ACHN (cell line): ENCODE measurements around the gene KIF21B.

Source experiments
- DNase-seq: peaks from one replicate; pipeline ENCODE4 v3.0.0-alpha.2; 2015
- in situ Hi-C: cut with HindIII; loops from 2 replicates; pipeline ENCODE4 v1.10.0; 2017; ENCODE audit warnings: low sequenced_read_pairs, low pct_ligation_motif_present, low pct_unique_long_range_greater_than_20kb

Gene KIF21B

DNA sequence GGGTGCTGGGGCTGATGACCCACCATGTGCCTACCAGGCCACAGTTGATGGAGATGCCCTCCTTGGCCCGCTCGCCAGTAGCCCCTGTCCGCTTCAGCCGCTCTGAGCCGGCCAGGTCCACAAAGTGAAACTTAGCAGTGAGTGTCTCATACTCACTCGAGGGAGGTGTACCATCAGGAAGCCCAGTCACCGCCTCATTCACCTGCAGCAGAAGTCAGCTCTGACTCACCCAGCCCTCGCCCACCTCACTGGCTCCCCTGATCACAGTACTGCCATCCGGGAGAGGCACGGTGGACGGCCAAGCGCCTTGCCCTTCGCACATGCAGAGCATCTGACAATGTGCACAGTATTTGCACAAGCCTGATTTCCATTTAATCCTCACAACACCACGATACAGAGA, 18.8 kb downstream of the KIF21B start:
- in situ Hi-C loops = no loop called here
- no peak for DNase-seq

DNA sequence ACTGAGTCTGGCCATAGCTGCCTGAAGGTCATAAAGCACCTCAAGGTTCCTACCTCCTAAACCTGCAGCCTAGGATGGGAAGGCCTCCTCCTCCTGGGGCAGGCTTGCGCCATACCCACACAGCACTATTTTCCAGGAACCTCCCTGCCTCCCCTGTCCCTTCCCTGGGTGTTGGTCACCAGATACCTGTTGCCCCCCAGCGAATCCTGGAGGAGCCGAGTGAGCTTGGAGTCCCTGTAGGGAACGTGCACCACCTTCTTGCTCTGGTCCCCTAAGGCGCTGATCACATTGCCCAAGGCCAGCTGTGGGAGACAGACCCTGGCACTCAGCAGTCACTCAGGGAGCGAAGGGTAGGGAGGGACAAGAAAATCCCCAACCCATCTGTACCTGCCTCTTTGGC, 19.4 kb downstream of the KIF21B start:
- in situ Hi-C loops = no loop called here
- no peak for DNase-seq

DNA sequence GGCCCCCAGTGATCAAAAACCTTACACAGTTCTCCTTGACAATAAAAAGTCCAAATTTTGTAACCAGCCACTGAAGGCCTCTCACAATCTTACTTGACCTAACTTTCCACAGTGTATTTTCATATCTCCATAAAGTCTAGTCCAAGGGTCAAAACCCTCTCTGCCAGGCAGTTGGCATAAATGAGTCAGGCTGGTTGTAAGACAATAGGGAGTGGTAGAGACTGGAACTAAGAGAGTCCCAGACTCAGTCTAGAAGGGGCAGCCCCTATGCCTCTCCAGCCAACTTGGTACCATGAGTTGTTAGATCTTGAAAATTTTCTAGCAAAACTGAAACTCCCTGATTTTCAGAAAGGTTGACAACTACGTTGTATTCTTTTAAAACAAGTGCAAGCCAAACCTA, 21.0 kb downstream of the KIF21B start:
- in situ Hi-C loops = no loop called here
- DNase-seq = no peak

DNA sequence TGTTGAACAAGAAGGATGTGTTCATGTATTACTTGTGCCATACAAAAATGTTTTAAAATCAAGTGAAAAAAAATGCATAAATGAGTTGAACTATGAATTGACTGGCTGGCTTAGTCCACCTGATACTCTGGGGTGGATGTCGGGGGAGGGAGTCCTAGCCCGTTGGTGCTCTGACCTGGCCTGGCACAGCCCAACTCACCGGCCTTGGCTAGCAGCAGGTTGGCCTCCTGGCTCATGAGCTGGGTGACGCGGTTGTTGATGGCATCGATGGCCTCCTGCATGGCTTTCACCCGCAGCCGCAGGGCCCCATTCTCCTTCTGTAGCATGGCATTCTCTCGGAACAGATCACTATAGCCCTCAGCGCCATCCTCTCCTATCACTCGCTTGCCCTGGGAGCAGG, 21.6 kb downstream of the KIF21B start:
- in situ Hi-C loops = no loop called here
- no peak for DNase-seq

DNA sequence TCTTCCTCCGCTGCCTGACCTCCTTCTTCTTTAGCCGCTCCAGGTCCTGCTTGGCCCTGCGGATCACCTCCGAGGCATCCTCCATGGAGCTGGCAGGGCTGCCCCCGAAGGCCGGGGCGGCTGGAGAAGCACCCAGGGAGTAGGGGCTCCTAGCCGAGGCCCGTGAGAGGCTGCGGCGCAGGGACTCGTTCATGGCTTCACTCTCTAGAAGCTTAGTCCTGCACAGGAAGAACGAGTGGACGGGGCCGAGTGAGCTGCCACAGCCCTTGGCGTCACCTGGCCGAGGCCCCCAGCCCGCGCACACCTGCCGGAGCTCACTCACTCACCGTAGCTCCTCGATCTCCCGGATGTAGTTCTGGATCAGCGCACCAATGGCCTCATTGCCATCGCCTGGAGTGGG, 23.1 kb downstream of the KIF21B start:
- no peak for DNase-seq
- in situ Hi-C loops = no loop called here

DNA sequence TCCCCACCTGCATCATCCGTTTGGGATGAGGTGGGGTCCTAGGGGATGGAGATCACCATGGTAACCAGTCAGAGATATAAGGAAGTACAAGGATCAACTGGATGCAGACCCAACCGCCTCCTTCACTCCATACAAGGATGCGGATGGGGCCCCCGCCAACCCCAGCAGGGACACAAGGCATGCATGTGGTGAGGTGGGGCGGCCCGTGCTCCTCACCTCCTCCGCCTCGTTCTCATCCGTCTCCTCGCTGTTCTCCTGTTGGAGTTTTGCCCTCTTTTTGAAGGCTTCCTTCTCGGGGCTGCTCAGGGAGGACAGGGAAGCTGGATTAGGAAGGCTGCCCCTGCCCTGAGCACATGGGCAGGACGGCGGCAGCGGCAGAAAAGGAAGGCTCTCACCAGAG, 23.8 kb downstream of the KIF21B start:
- in situ Hi-C loops = no loop called here
- no peak for DNase-seq

DNA sequence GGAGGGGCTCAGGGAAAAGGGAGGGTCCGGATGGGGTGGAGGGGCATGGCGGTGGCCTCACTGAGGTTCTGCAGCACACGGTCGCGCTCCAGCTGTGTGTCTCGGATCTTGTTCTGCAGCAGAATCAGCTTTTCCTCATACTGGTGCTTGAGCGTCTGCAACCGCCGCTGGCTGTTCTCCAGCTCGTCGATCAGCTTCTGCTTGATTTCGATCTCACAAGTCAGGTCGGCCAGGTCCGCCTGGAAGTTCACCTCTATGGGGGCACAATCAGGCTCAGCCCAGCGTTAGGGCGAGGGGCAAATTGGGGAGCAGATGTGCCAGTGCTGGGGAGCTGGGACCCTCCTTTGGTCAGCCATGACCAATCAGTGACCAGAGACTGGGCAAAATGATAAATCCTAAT, 25.2 kb downstream of the KIF21B start:
- in situ Hi-C loops = no loop called here

DNA sequence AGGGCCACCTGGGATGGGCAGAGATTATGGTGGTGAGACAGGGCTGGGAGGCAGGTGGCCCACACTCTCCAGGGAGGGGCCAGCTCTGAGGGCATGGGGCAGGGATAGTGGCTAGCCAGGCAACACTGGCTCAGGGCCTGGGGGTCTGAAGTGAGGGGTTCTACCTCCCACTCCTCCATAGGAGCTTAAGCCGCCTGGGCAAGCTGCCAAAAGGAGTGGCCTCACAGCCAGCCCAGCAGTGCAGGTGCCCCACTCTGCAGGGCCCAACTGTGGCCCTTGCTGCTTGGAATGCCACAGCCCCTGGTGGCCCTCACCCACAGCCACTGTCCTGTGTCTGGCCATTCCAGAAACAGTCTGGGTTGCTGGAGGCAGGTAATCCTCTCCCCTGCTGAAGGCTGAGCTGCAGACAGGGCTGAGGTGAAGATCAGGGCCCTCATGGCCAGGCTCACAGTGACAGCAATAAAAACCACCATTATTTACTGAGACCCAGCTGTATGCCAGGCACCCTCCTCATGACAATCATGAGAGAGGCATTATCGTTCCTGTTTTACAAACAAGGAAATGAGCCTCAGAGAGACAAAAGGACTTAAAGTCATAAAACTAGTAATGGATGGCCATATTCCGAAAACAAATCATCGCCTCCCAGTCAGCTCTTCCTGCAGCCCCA, 31.0 kb downstream of the KIF21B start:
- DNase-seq = no peak

More for the DNA sequence above, 25.2 kb downstream of the KIF21B start:
- no peak for DNase-seq

DNA sequence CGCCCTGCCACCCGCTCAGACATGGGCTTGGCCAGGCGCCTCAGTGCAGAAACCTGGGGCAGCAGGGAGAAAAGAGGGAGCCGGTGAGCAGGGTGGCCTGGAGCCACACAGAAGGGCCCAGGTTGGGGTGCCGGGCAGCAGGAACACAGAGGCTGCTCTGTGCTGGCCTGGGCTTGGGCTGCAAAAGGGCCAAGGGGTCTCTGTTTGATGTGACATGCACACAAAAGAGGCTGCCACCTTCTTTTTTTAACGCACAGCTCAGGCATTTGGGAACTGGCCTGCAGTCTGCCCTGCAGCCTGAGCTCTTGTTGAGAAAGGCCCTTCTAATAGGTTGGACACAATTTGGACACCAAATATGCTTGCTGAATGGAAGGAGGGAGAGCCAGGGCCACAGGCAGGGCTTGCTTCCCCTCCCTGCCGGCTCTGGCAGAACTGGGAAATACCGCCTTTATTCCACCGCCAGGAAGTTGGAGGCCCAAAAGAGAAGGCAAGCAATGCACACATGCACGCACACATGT, 32.4 kb downstream of the KIF21B start:
- no peak for DNase-seq
- in situ Hi-C loops = no loop called here

More for the DNA sequence above, 31.0 kb downstream of the KIF21B start:
- in situ Hi-C loops = no loop called here

DNA sequence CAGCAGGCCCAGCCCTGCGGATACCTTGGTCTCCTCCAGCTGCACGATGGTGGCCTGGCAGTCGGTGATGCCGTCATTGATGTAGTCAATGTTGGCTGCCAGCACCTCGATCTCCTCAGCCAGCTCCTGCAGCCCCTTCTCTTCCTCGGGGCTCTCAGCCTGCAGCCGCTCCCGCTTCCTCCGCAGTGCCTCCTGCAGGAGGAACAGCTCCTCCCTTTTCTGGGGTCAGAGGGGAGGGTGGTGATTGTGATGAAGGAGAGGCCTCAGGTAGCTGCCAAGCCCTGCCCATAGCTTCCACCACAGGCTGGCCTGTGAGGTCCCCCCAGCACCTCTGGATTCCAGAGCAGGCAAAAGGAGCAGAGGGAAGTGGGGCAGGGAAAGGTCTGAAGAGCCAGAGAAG, 33.4 kb downstream of the KIF21B start:
- in situ Hi-C loops = no loop called here
- DNase-seq = no peak

DNA sequence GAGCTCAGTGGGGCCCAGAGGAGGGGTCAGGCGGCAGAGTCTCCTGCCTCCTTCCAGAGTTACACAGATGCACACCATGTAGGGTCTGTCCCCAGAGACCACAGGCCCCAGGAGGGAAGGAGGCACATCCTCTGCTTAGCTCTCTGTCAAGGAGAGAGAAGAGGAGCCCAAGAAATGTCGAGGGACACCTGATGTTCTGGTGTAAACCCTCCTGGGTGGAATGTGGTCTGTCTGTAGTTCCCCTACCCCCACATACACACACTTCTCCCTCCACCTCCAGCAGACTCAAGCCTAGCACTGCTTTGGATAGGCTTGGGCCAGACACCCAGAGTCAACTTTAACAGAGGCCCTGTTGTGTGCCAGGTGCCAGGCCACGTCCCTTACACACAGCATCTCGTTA, 34.2 kb downstream of the KIF21B start:
- in situ Hi-C loops = no loop called here
- DNase-seq = no peak

DNA sequence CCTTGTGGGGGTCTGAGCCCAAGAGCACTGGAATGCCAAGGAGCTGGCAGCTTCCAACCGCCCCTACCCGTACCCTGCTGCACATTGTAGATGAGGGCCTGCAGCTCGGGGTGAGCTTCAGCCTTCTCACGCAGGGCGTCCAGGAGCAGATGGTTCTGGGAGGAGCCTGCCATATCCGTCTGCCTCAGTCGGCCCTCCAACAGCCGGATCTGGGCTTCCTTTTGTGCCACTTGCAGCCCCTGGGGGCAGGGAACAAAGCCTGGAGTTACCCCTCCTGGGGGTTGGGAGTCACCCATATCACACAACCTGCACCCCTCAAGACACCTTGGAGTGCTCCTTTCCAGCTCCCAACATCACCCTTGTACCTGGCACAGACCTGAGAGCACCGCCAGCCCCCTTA, 34.8 kb downstream of the KIF21B start:
- DNase-seq = no peak
- in situ Hi-C loops = no loop called here

DNA sequence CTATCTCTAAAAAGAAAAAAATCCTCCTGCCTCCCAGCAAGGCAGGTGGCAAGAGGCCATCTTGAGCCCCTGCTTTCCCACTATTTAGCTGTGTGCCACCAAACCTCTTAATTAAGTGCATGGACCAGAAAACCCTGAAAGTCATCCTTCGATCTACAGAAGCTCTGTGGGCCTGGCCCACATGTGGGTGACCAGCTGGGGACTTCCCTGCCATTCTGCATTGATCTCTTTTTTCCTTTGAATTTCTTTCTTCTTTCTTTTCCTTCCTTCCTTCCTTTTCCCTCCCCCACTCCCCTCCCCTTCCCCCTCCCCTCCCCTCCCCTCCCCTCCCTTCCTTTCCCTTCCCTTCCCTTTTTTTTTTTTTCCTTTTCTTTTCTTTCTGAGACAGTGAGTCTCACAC, 38.0 kb downstream of the KIF21B start:
- in situ Hi-C loops = no loop called here
- DNase-seq = no peak

DNA sequence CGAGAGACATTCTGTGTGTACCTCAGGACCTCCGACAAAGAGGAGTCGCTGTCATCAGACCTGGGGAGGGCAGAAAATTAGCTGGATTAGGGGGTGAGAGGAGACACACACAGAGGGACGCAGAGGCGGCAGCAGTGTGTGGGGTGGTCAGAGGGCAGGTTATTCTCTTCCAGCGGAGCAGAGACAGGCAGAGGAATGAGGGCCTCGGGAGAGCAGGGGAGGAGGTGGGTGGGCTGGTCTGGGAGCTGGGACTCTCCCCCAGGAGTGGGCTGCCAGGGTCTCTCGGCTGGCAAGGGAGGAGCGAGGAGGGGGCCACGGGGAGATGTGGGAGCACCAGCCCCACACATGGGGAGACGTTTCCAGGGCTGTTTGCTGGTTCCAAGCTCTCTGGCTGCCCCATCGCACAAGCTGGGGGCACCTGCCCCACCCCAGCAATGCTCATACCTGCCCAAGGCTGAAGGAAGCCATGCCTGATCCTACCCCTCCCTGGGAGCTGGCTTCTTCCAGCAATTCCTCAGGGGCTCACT, 40.4 kb downstream of the KIF21B start:
- DNase-seq = no peak
- in situ Hi-C loops = no loop called here

DNA sequence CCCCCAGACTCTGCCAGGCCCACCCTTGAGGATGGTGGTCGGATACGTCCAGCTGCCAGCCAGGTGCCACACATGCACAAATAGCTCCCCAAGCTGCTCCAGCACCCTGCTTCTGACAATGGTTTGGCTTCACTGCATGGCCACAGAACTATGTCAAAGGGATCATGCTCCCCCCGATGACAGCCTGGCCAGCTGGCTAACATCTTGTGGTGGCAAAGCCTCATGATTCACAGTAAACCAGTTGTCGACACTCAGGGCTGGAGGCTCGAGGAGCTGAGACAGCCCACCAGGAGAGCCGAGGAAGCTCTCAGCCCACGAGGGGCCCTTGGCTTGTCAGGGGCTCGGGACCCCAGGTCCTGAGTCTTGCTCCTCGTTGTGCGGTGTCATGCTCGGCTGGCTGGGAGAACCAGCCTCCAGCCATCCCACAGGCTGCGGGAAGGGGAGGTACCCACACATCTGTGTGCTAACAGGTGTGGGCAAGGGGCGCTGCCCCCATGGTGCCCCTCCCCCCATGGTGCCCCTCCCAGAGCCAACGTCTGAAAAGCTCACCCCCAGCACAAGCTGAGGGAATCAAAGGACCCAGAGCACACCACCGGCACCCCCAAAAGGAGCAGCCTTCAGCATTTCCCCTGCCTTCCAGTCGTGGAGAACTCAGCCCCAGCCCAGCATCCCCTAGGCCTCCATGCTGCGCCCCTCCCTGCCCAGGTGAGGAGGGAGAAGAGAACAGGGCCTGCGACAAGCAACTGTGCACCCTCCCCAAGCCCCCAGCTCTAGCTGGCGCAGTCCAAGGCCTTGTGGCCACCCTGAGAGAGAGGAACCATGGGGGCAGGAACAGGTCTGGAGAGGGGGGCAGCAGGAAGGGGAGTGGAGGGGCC, 41.2 kb downstream of the KIF21B start:
- DNase-seq = no peak
- in situ Hi-C loops = no loop called here

DNA sequence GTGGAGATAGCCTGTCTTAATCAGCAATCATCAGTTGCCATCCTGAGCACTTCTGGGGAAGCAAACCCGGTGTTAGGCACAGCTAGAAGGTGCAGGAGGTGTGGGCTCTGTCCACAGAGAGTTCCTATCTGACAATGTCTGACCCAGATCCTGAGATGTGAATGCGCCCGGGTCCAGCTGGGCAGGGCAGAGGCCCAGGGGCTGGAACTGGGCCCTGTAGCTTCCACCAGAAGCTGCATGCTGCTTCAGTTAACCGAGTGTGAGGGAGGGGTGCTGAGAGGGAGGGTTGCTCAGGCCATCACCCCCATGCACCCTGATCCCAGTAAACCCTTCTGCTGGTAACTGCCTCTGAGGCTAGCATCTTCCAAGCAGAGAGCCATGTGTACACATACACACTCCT, 42.2 kb downstream of the KIF21B start:
- in situ Hi-C loops = no loop called here
- DNase-seq = no peak

DNA sequence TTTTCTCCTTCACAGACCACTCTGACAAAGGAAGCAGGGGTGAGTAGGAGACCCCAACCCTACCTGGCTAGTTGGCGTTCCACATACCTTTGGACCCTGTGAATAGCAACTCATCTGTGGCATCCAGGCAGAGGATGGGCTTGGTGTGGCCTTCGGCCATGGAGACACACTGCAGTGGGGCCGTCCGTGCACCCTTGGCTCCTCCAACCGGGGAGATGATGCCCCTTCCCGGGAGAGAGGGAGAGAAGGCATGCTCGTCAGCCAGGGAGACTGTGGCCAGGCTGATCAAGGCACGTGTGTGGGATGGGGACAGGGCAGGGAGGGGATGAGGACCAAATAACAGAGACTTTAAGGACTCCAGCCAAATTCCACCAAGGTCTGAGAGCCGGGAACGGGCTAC, 42.6 kb downstream of the KIF21B start:
- in situ Hi-C loops = no loop called here

DNA sequence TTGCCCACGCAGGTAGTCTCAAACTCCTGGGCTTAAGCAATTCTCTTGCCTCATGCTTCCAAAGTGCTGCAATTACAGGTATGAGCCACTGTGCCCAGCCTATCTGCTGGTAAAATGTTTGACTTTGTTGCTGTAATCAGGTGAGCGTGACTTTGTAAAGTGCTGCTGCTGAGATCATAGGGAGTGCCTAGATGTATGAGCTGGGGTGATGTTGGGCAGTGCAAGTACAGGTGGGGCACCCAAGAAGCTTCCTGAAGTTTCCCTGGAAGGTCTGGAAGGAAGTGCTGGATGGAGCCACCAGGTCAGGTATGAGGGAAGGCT, 43.1 kb downstream of the KIF21B start:
- in situ Hi-C loops = no loop called here
- no peak for DNase-seq

More for the DNA sequence above, 42.6 kb downstream of the KIF21B start:
- no peak for DNase-seq

DNA sequence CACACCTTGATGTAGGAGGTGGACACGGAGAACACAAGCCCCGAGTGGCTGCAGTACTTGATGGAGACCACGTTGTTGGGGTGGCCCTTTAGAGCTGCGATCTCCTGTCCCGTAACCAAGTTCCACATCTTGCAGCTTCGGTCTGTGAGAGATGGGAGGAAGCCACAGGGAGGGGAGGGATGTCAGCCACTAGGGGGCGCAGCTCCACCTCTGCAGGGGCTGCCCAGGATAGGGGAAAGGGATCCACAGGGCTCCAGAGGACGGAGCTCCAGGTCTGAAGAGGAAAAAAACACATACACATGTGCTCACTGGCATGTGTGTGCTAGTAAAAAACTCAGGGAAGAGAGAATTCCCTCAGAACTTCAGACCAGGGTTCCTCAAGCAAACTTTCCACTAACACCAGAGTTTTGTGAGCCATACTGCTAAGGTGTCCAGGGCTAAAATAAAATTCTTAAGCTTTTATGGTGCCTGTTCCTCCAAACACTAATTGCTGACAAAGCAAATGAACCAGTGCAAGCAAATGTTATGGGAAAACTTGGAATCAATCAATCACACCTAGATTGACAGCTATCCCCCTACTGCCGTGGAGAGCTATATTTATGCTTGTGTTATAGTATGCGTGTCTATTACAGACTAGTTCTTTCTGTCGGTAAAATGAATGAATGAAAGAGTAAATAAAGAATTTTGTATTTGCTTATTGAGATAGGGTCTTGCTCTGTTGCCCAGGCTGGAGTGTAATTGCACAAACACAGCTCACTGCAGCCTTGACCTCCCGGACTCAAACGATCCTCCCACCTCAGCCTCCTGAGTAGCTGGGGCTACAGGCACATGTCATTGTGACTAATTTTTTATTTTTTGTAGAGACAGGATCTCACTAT, 43.7 kb downstream of the KIF21B start:
- DNase-seq = peak; percentile 21
- in situ Hi-C loops = no loop called here
